IMR-90 (cell line): ENCODE results near the gene SPAAR. TPM values are rescaled to one million over a fixed set of nuclear protein-coding genes. Genes with fewer than 3 reads are reported as not detected.

Experiments used
- ATAC-seq: fragments of 200-7000 bp; cut with Tn5 transposase; 2 replicates; pipeline ENCODE4 v1.9.1; 2020; ENCODE audit warnings: low read depth, mild to moderate bottlenecking, moderate library complexity
- BruUV-seq: library from RNA; stranded (reverse); fragments of 400-500 nt; replicated peaks from 2 replicates; lab custom pipeline; 2021; lab: Mats Ljungman, UMichigan
- CTCF ChIA-PET: fragments of 300-600 bp; formaldehyde crosslinking; extraction: SDS; loops from one replicate; lab custom pipeline; 2021; ENCODE audit warnings: antibody characterized with exemption; lab: Yijun Ruan, JAX
- POLR2A ChIA-PET: fragments of 300-600 bp; sonication (Branson Sonifier 250); formaldehyde crosslinking; loops from one replicate; lab custom pipeline; 2022; ENCODE audit warnings: antibody characterized with exemption; ENCODE audit not compliant: unreplicated experiment; lab: Charles Lee
- DNase-seq: peaks from one replicate; pipeline ENCODE4 v3.0.0; 2013
- H2AFZ ChIP-seq: replicated peaks from 2 replicates; pipeline ENCODE3; 2013; ENCODE audit warnings: low read length, mild to moderate bottlenecking; ENCODE audit not compliant: poor library complexity
- H2AK5ac ChIP-seq: 2 replicates; pipeline ENCODE4 v1.6.1; 2013; ENCODE audit warnings: low read depth, low read length, inconsistent platforms
- H2AK9ac ChIP-seq: replicated peaks from 2 replicates; pipeline ENCODE3; 2013; ENCODE audit warnings: mild to moderate bottlenecking, low read depth, low read length, moderate library complexity; ENCODE audit not compliant: poor library complexity
- H2BK120ac ChIP-seq: 2 replicates; pipeline ENCODE4 v1.6.1; 2013; ENCODE audit warnings: low read depth, low read length, inconsistent platforms
- H2BK15ac ChIP-seq: 3 replicates; pipeline ENCODE4 v1.6.1; 2013; ENCODE audit warnings: low read depth, low read length, inconsistent platforms
- H2BK20ac ChIP-seq: 2 replicates; pipeline ENCODE4 v1.6.1; 2013; ENCODE audit warnings: low read depth, mild to moderate bottlenecking, inconsistent platforms, low read length, moderate library complexity
- H2BK5ac ChIP-seq: 2 replicates; pipeline ENCODE4 v1.6.1; 2013; ENCODE audit warnings: mild to moderate bottlenecking, low read depth, low read length, inconsistent platforms; ENCODE audit not compliant: poor library complexity, severe bottlenecking
- H3K14ac ChIP-seq: replicated peaks from 2 replicates; pipeline ENCODE4 v1.6.1; 2013; ENCODE audit warnings: low read depth, low read length, inconsistent platforms
- H3K18ac ChIP-seq: 2 replicates; pipeline ENCODE4 v1.6.1; 2013; ENCODE audit warnings: low read depth, low read length, control low read depth
- H3K23ac ChIP-seq: 2 replicates; pipeline ENCODE4 v1.6.1; 2013; ENCODE audit warnings: low read depth, low read length, inconsistent platforms
- H3K27ac ChIP-seq: 2 replicates; pipeline ENCODE4 v1.5.1; 2013; ENCODE audit warnings: mild to moderate bottlenecking, control low read depth, low read length; ENCODE audit not compliant: insufficient read depth
- H3K27me3 ChIP-seq: 2 replicates; pipeline ENCODE4 v1.6.1; 2013; ENCODE audit warnings: low read length; ENCODE audit not compliant: control insufficient read depth, insufficient read depth
- H3K36me3 ChIP-seq: 2 replicates; pipeline ENCODE4 v1.6.1; 2013; ENCODE audit warnings: low read length, mixed read lengths; ENCODE audit not compliant: control insufficient read depth, insufficient read depth
- H3K4ac ChIP-seq: 2 replicates; pipeline ENCODE4 v1.6.1; 2013; ENCODE audit warnings: low read depth, low read length, inconsistent platforms
- H3K4me1 ChIP-seq: 2 replicates; pipeline ENCODE4 v1.6.1; 2013; ENCODE audit warnings: low read length, mixed read lengths; ENCODE audit not compliant: control insufficient read depth, insufficient read depth
- H3K4me2 ChIP-seq: 2 replicates; pipeline ENCODE4 v1.6.1; 2013; ENCODE audit warnings: low read depth, mild to moderate bottlenecking, control low read depth, low read length, moderate library complexity
- H3K4me3 ChIP-seq: 2 replicates; pipeline ENCODE4 v1.5.1; 2013; ENCODE audit warnings: low read depth, mild to moderate bottlenecking, control low read depth, low read length, moderate library complexity; ENCODE audit not compliant: insufficient read depth
- H3K56ac ChIP-seq: 2 replicates; pipeline ENCODE4 v1.6.1; 2013; ENCODE audit warnings: low read length, inconsistent platforms; ENCODE audit not compliant: insufficient read depth; ENCODE audit errors: extremely low read depth
- H3K79me1 ChIP-seq, 2 experiments: 2 replicates each; pipeline ENCODE4 v1.6.1; 2013; ENCODE audit warnings: low read length in 2 of 2, inconsistent platforms in 1 of 2, low read depth in 1 of 2
- H3K9ac ChIP-seq: 2 replicates; pipeline ENCODE4 v1.6.1; 2013; ENCODE audit warnings: low read depth, low read length, control low read depth
- H3K9me1 ChIP-seq: 2 replicates; pipeline ENCODE4 v1.6.1; 2013; ENCODE audit warnings: low read length, inconsistent platforms; ENCODE audit not compliant: insufficient read depth
- H3K9me3 ChIP-seq: 2 replicates; pipeline ENCODE4 v1.6.1; 2013; ENCODE audit warnings: low read length; ENCODE audit not compliant: control insufficient read depth, insufficient read depth
- H4K20me1 ChIP-seq: 2 replicates; pipeline ENCODE4 v1.6.1; 2013; ENCODE audit warnings: low read length, inconsistent platforms; ENCODE audit not compliant: insufficient read depth
- H4K5ac ChIP-seq: 2 replicates; pipeline ENCODE4 v1.6.1; 2013; ENCODE audit warnings: mild to moderate bottlenecking, low read depth, low read length, control low read depth
- H4K8ac ChIP-seq, 2 experiments: 2 replicates each; pipeline ENCODE4 v1.6.1; 2013; ENCODE audit warnings: low read depth in 2 of 2, low read length in 2 of 2, control low read depth in 1 of 2, inconsistent platforms in 1 of 2
- H4K91ac ChIP-seq: 2 replicates; pipeline ENCODE4 v1.6.1; 2013; ENCODE audit warnings: low read depth, low read length, inconsistent platforms; ENCODE audit not compliant: insufficient read depth
- CEBPB ChIP-seq: IDR thresholded peaks from 2 replicates; pipeline ENCODE4 v1.6.1; 2012; ENCODE audit warnings: low read depth, low read length, improper control_type of control experiment
- CHD1 ChIP-seq: IDR thresholded peaks from 2 replicates; pipeline ENCODE4 v1.6.1; 2012; ENCODE audit warnings: low read depth, low read length, improper control_type of control experiment
- FOS ChIP-seq: fragments of 150-350 bp; IDR thresholded peaks from 2 replicates; pipeline ENCODE4 v1.6.1; 2016; ENCODE audit warnings: low read depth, low read length
- MAFK ChIP-seq: IDR thresholded peaks from 2 replicates; pipeline ENCODE4 v1.6.1; 2012; ENCODE audit warnings: low read depth, low read length, improper control_type of control experiment
- MAZ ChIP-seq: IDR thresholded peaks from 2 replicates; pipeline ENCODE4 v1.6.1; 2012; ENCODE audit warnings: low read depth, mild to moderate bottlenecking, low read length, improper control_type of control experiment, moderate library complexity, borderline replicate concordance
- MXI1 ChIP-seq: IDR thresholded peaks from 2 replicates; pipeline ENCODE4 v1.6.1; 2012; ENCODE audit warnings: low read depth, mild to moderate bottlenecking, low read length, moderate library complexity, borderline replicate concordance
- NFE2L2 ChIP-seq: fragments of 150-350 bp; IDR thresholded peaks from 2 replicates; pipeline ENCODE4 v1.6.1; 2016; ENCODE audit warnings: low read depth, mild to moderate bottlenecking, low read length
- POLR2A ChIP-seq: IDR thresholded peaks from 2 replicates; pipeline ENCODE4 v1.6.1; 2012; ENCODE audit warnings: mild to moderate bottlenecking, low read depth, low read length
- RAD21 ChIP-seq: IDR thresholded peaks from 2 replicates; pipeline ENCODE4 v1.6.1; 2012; ENCODE audit warnings: low read length, improper control_type of control experiment
- RCOR1 ChIP-seq: IDR thresholded peaks from 2 replicates; pipeline ENCODE4 v1.6.1; 2012; ENCODE audit warnings: mild to moderate bottlenecking, low read length, improper control_type of control experiment; ENCODE audit not compliant: insufficient replicate concordance
- RFX5 ChIP-seq: IDR thresholded peaks from 2 replicates; pipeline ENCODE4 v1.8.0; 2012; ENCODE audit warnings: low read depth, mild to moderate bottlenecking, low read length, moderate library complexity
- SMC3 ChIP-seq: fragments of 150-350 bp; IDR thresholded peaks from 2 replicates; pipeline ENCODE4 v1.6.1; 2016; ENCODE audit warnings: low read depth, mild to moderate bottlenecking, antibody characterized with exemption, low read length, moderate library complexity
- WGBS, 2 experiments: methylation state at CpG; one replicate each; pipeline versions ENCODE4 v1.1.5 to v1.1.7; 2013; ENCODE audit warnings: missing lambda C conversion rate in 2 of 2; ENCODE audit not compliant: insufficient read length in 1 of 2; ENCODE audit errors: extremely low coverage in 2 of 2; 5-methylcytosine and 5-hydroxymethylcytosine counted together
- dilution Hi-C: fragments of 300-500 bp; cut with HindIII; formaldehyde crosslinking; loops from one replicate; pipeline ENCODE4 v1.14.3; 2018; ENCODE audit warnings: low sequenced_read_pairs; ENCODE audit not compliant: unreplicated experiment
- in situ Hi-C: fragments of 300-500 bp; cut with MboI; formaldehyde crosslinking; loops from 3 replicates; pipeline ENCODE4 v1.14.3; 2019; ENCODE audit warnings: low sequenced_read_pairs, inconsistent platforms, mixed read lengths
- intact Hi-C: fragments of 100-400 bp; cut with micrococcal nuclease; formaldehyde crosslinking; loops from 2 replicates; pipeline ENCODE4 v1.10.0; 2022
- polyA plus RNA-seq, 3 experiments: library from polyadenylated mRNA; depleted of rRNA; stranded (reverse); fragments of >200 nt; gene quantifications; 2 replicates each; pipeline ENCODE4 v1.2.3, GENCODE V29; 2012; ENCODE audit warnings: low replicate concordance in 1 of 3
- total RNA-seq: library from RNA; depleted of rRNA; stranded (reverse); fragments of >200 nt; gene quantifications from 2 replicates; pipeline ENCODE4 v1.2.3, GENCODE V29; 2012
- TF ChIP-seq, protein P1 (sequence below): conservative IDR thresholded peaks from 2 replicates; pipeline ENCODE4 v1.5.1; 2012; ENCODE audit warnings: mild to moderate bottlenecking, low read depth, low read length, improper control_type of control experiment
- TF ChIP-seq, protein P2 (sequence below): fragments of 150-350 bp; IDR thresholded peaks from 2 replicates; pipeline ENCODE4 v1.6.1; 2017; ENCODE audit warnings: mild to moderate bottlenecking, antibody characterized with exemption, low read length, low read depth

SPAAR gene
- total and polyA plus RNA-seq, 2 of the 4 experiments (the other 2 are of a cell fraction) = 0.18 to 0.32 TPM

DNA sequence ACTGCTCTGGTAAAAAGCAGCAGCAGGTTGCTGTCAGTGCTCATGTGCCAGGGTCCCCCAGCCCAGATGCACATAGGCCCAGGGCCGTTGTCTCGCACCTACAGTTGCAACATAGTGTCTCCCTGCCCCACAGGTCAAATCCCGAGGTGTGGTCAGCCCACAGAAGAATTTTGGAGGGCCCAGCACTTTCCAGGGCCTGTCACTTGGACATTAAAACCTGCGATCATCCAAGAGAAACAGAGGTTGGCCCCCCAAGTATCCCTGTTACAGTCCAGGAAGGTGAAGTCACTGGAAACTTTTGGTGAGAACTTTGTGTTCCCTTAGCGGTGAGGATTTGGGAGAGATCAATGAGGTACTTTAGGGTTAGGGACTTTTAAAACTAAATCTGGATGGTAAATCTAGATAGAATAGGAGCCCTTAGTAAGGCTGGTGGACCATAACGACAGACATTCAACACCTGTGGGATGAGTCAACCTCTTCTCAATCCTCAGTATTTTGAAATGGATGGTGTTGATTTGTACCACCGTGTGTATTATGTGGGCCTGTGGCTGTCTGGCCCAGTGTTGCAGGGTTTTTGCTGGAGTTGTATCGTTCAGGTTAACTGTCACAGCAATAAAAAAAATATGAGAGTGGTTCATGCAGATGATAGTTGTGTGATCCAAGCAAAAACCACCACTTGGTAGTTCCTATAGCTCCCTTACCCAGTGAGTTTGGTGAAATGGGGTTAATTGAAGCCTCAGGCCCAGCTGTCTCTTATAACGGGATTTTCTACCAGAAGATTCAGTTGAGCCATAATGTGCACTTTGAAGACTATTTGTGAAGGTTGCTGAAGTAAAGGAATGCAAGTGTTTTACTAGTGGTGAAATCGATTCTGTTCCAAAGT, 29.4 kb downstream of the SPAAR start:
- ChIA-PET POLR2A (no interaction called here), CTCF (no interaction called here)
- H3K56ac ChIP-seq = no peak overlapping the region
- H2AK5ac ChIP-seq = peak overlapping the region; percentile 93
- H3K9ac ChIP-seq = no peak overlapping the region
- in situ Hi-C loops (no loop called here), intact Hi-C loops (no loop called here), dilution Hi-C loops (no loop called here)
- no peaks in the 10 kb centered on the region for H3K27me3 ChIP-seq
- 0 out of 2 replicates have a peak overlapping the region, but pooled peaks have one; percentile 17 for H3K27ac ChIP-seq
- H2AFZ ChIP-seq = no peak overlapping the region
- H3K4me3 ChIP-seq = no peak overlapping the region
- peak overlapping the region; percentile 71; the same call in 1 of the 2 replicates for H3K14ac ChIP-seq
- H4K20me1 ChIP-seq = no peaks in the 10 kb centered on the region
- peak overlapping the region; percentile 1 to 68; a peak in 2 of 4 replicates for H4K8ac ChIP-seq
- peaks cover 12% of the 10 kb centered on the region; the same call in 1 of the 2 replicates for H3K9me1 ChIP-seq
- DNase-seq (no peak), ATAC-seq (no peak)
- peak overlapping the region; percentile 74 for H4K91ac ChIP-seq
- H2BK120ac ChIP-seq = peak overlapping the region; percentile 89
- peak overlapping the region; percentile 100 for H2BK5ac ChIP-seq
- BruUV-seq = no TSS peak
- peaks cover 0 to 4% of the 10 kb centered on the region in 2 experiments; a peak in 1 of 4 replicates for H3K79me1 ChIP-seq
- H3K4me1 ChIP-seq = peaks cover 14% of the 10 kb centered on the region
- peak overlapping the region; percentile 4; the same call in 1 of the 2 replicates for H3K23ac ChIP-seq
- H3K18ac ChIP-seq = peak overlapping the region; percentile 69; the same call in 1 of the 2 replicates
- no peak overlapping the region for H3K4me2 ChIP-seq
- H2BK15ac ChIP-seq = peak overlapping the region; percentile 89; the same call in 1 of the 3 replicates
- H4K5ac ChIP-seq = peak overlapping the region; percentile 75; the same call in 1 of the 2 replicates
- peak overlapping the region; percentile 92 for H3K4ac ChIP-seq
- WGBS, 2 experiments = 83% methylated on average over 3 of the region's 10 CpGs; no CpG with 5 or more reads in 1 of the 2 experiments
- H3K36me3 ChIP-seq = no peaks in the 10 kb centered on the region
- no peaks in the 10 kb centered on the region for H3K9me3 ChIP-seq
- H2BK20ac ChIP-seq = peak overlapping the region; percentile 91
- peak overlapping the region; percentile 88 for H2AK9ac ChIP-seq
- TF ChIP-seq MXI1 = no peak
- TF ChIP-seq MAZ = no peak
- TF ChIP-seq SMC3 = no peak
- no peak for TF ChIP-seq MAFK
- TF ChIP-seq FOS = no peak
- no peak for TF ChIP-seq POLR2A
- no peak for TF ChIP-seq NFE2L2
- TF ChIP-seq, protein P1, sequence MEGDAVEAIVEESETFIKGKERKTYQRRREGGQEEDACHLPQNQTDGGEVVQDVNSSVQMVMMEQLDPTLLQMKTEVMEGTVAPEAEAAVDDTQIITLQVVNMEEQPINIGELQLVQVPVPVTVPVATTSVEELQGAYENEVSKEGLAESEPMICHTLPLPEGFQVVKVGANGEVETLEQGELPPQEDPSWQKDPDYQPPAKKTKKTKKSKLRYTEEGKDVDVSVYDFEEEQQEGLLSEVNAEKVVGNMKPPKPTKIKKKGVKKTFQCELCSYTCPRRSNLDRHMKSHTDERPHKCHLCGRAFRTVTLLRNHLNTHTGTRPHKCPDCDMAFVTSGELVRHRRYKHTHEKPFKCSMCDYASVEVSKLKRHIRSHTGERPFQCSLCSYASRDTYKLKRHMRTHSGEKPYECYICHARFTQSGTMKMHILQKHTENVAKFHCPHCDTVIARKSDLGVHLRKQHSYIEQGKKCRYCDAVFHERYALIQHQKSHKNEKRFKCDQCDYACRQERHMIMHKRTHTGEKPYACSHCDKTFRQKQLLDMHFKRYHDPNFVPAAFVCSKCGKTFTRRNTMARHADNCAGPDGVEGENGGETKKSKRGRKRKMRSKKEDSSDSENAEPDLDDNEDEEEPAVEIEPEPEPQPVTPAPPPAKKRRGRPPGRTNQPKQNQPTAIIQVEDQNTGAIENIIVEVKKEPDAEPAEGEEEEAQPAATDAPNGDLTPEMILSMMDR = no peak
- TF ChIP-seq RCOR1 = no peak
- TF ChIP-seq, protein P2, sequence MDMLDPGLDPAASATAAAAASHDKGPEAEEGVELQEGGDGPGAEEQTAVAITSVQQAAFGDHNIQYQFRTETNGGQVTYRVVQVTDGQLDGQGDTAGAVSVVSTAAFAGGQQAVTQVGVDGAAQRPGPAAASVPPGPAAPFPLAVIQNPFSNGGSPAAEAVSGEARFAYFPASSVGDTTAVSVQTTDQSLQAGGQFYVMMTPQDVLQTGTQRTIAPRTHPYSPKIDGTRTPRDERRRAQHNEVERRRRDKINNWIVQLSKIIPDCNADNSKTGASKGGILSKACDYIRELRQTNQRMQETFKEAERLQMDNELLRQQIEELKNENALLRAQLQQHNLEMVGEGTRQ = no peak
- no peak for TF ChIP-seq CHD1
- no peak for TF ChIP-seq CEBPB
- TF ChIP-seq RAD21 = no peak
- no peak for TF ChIP-seq RFX5
